Coronary artery (tissue), 2 donors: ENCODE measurements around the gene GMDS.

Experiments used
- DNase-seq: peaks from one replicate; pipeline ENCODE4 v3.0.0-alpha.2; 2017; ENCODE audit warnings: low spot score
- H3K27ac ChIP-seq, 2 donors: fragments of 200-600 bp; sonication (generic); one replicate each; pipeline ENCODE4 v1.5.1; 2016 to 2019
- H3K4me3 ChIP-seq: fragments of 200-600 bp; sonication (generic); 2 replicates; pipeline ENCODE4 v1.5.1; 2016; ENCODE audit warnings: mild to moderate bottlenecking, moderate library complexity
- CTCF ChIP-seq: fragments of 200-600 bp; sonication (generic); IDR thresholded peaks from one replicate; pipeline ENCODE4 v1.5.1; 2019; ENCODE audit warnings: antibody characterized with exemption

The GMDS gene

DNA sequence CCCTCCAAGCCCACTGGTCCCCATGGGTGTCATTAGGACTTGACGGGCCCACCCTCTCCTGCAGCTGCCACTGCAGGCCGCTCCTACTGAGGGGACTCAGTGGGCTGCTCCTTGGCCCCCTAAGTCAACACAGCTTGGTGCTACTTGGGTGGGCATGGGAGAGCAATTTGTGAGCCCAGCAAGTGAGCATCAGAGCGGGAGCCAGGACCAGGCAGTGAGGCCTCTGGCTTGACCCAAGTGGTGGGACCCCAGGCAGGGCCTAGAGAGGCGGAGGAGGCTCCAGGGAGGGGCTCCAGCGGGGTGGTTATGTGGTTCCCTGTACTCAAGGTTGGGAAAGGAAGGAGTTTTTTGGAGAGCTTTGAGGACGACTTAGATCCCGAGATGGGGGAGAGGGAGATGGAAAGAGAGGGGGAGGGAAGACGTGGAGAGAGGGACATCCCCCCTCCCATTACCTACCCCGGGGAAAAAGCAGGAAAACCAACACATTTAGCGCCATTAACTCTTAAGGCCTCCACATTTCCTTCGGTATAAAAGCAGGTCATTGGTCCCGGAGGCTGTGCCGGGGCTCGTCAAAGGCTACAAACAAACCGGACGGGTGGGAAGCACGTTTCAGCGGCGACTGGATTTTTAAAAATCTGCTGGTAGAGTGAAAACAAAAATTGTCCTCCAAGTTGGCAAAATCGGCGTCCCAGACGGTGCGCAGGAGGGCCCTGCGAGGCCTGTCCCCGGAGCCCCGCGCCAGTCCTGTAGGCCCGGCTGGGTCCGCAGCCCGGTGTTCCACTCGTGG lies 626.9 kb downstream of the GMDS start:
- Histone ChIP-seq H3K4me3 (peak overlapping the region; percentile 97), H3K27ac (peak overlapping the region; percentile 85 to 86)
- no peak for TF ChIP-seq CTCF
- DNase-seq: peak; percentile 74

GRCh38 chr6:1617466-1618310 lies 627.7 kb downstream of the GMDS start:
- TF ChIP-seq CTCF: no peak
- Histone ChIP-seq H3K27ac (peak overlapping the region; percentile 85 to 86), H3K4me3 (peak overlapping the region; percentile 97)
- peak; percentile 75 for DNase-seq

- DNase-seq: peak; percentile 73
- TF ChIP-seq CTCF: no peak
- Histone ChIP-seq H3K4me3 (peak overlapping the region; percentile 97), H3K27ac (peak overlapping the region; percentile 85 to 86)
These were observed 628.5 kb downstream of the GMDS start for GRCh38 chr6:1616701-1617463.

DNA sequence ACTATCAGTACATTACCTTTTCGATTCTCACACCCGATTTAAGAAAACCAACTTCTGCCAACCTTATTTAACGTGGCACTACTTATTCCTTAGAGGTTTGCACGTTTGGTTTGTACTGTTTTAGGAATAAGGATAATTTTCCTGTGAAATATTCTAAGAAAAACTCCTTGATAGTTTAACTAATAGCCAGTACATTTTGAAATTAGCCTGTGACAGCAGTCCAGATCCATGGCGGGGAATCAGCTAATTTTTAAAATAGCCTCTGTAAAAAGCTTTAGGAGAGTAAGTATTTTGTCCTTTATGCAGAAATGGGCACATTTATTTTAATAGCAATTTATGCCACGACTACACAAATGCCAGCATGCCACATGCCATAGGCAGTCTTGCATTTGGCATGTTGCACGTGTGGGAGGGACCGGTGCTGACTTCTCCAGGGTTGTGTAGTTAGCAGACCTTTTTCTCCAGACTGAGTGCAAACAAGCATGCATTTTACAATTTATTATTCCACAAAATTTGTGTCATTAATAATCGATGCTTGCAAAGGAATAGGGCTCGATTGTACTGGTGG lies 629.5 kb downstream of the GMDS start:
- no peak for TF ChIP-seq CTCF
- no peak for DNase-seq
- Histone ChIP-seq H3K4me3 (peak overlapping the region; percentile 97), H3K27ac (peak overlapping the region; percentile 85 to 86)

- TF ChIP-seq CTCF: no peak
- peak overlapping the region; percentile 85 to 86 for H3K27ac ChIP-seq
- peak overlapping the region; percentile 97 for H3K4me3 ChIP-seq
- DNase-seq: no peak
These were observed 630.1 kb downstream of the GMDS start for GRCh38 chr6:1615151-1615852.

GRCh38 chr6:1614448-1615150 lies 630.8 kb downstream of the GMDS start:
- DNase-seq: no peak
- no peak for TF ChIP-seq CTCF
- Histone ChIP-seq H3K4me3 (peak overlapping the region; percentile 97), H3K27ac (peak overlapping the region; percentile 85 to 86)
